Esophagus muscularis mucosa (tissue), 4 donors: Measurements from ENCODE around the gene CCDC148. TPM values are rescaled to one million over a fixed set of nuclear protein-coding genes. Genes with fewer than 3 reads are reported as not detected.

Experiments
- DNase-seq: peaks from one replicate; pipeline ENCODE4 v3.0.0-alpha.2; 2017; ENCODE audit errors: extremely low spot score
- H3K27ac ChIP-seq, 4 donors: fragments of 200-600 bp; sonication (generic); replicated peaks in 1 of 4; 1 replicate in 3 of 4; 2 replicates in 1 of 4; pipeline ENCODE4 v1.5.1; 2016 to 2019; ENCODE audit warnings: mild to moderate bottlenecking in 1 of 4
- H3K27me3 ChIP-seq, 4 donors: fragments of 200-600 bp; sonication (generic); one replicate each; pipeline versions ENCODE4 v1.5.1 to v1.6.0; 2016 to 2019
- H3K36me3 ChIP-seq, 4 donors: fragments of 200-600 bp; sonication (generic); one replicate each; pipeline ENCODE4 v1.5.1; 2016 to 2019
- H3K4me1 ChIP-seq, 4 donors: fragments of 200-600 bp; sonication (generic); one replicate each; pipeline ENCODE4 v1.5.1; 2016 to 2019
- H3K4me3 ChIP-seq, 4 donors: fragments of 200-600 bp; sonication (generic); 1 replicate in 2 of 4; 2 replicates in 2 of 4; pipeline ENCODE4 v1.5.1; 2016 to 2019; ENCODE audit warnings: mild to moderate bottlenecking in 4 of 4, moderate library complexity in 1 of 4
- H3K9me3 ChIP-seq, 4 donors: fragments of 200-600 bp; sonication (generic); 1 replicate in 3 of 4; 2 replicates in 1 of 4; pipeline ENCODE4 v1.5.1; 2016 to 2019
- EP300 ChIP-seq: sonication (generic); formaldehyde crosslinking; IDR thresholded peaks from one replicate; pipeline ENCODE4 v1.6.1; 2017; ENCODE audit warnings: antibody characterized with exemption
- POLR2A ChIP-seq: fragments of 450-650 bp; IDR thresholded peaks from one replicate; pipeline ENCODE4 v1.6.1; 2017; ENCODE audit warnings: antibody characterized with exemption, moderate library complexity, mild to moderate bottlenecking, low read depth
- POLR2AphosphoS5 ChIP-seq, 2 donors: sonication (generic); formaldehyde crosslinking; IDR thresholded peaks; one replicate each; pipeline ENCODE4 v1.6.1; 2017; ENCODE audit warnings: antibody characterized with exemption in 2 of 2
- WGBS: methylation state at CpG from one replicate; pipeline ENCODE4 v1.1.5; 2018; 5-methylcytosine and 5-hydroxymethylcytosine counted together
- intact Hi-C: fragments of 100-400 bp; cut with DNase I; formaldehyde crosslinking; loops from one replicate; pipeline ENCODE4 v1.15.1; 2023
- total RNA-seq, 4 donors: library from RNA; depleted of rRNA; stranded (reverse); fragments of >200 nt; gene quantifications; one replicate each; pipeline versions ENCODE4 v1.1.0 to v1.2.1, GENCODE V29; 2016
- TF ChIP-seq, protein P1 (sequence below), 3 experiments: fragments of 200-600 bp in 2 of 3; fragments of 450-650 bp in 1 of 3; sonication (generic) in 2 of 3; IDR thresholded peaks; one replicate each; pipeline ENCODE4 v1.5.1; 2017 to 2019; ENCODE audit warnings: antibody characterized with exemption in 3 of 3, mild to moderate bottlenecking in 2 of 3, moderate library complexity in 1 of 3

CCDC148 gene
- total RNA-seq, 4 donors from 2014 or later = 2.1 to 3.7 (median 2.9) TPM

DNA sequence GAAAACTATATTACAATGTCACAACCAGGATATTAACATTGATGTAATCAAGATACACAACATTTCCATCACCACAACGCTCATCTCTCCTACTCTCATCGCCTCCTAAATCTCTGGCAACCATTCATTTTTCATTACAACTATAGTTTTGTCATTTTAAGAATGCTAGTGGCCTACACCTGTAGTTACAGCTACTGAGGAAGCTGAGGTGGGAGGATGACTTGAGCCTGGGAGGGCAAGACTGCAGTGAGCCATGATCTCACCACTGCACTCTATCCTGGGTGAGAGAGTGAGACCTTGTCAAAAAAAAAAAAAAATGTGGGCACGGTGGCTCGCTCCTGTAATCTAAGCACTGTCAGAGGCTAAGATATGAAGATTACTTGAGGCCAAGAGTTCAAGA, 10.7 kb upstream of the CCDC148 start:
- Histone ChIP-seq H3K27me3 (no peaks in the 10 kb centered on the region), H3K4me3 (no peak overlapping the region), H3K4me1 (peaks cover 0 to 32% (median 22%) of the 10 kb centered on the region in 4 donors), H3K27ac (no peak overlapping the region), H3K36me3 (no peaks in the 10 kb centered on the region), H3K9me3 (no peaks in the 10 kb centered on the region)
- WGBS = 93% methylated on average over 4 of the region's 4 CpGs
- no peak for DNase-seq
- intact Hi-C loops = loop anchor here (10.0 kb wide), 1 partner anchor 198 kb away; no protein-coding TSS in a partner anchor
- TF ChIP-seq, protein P1, sequence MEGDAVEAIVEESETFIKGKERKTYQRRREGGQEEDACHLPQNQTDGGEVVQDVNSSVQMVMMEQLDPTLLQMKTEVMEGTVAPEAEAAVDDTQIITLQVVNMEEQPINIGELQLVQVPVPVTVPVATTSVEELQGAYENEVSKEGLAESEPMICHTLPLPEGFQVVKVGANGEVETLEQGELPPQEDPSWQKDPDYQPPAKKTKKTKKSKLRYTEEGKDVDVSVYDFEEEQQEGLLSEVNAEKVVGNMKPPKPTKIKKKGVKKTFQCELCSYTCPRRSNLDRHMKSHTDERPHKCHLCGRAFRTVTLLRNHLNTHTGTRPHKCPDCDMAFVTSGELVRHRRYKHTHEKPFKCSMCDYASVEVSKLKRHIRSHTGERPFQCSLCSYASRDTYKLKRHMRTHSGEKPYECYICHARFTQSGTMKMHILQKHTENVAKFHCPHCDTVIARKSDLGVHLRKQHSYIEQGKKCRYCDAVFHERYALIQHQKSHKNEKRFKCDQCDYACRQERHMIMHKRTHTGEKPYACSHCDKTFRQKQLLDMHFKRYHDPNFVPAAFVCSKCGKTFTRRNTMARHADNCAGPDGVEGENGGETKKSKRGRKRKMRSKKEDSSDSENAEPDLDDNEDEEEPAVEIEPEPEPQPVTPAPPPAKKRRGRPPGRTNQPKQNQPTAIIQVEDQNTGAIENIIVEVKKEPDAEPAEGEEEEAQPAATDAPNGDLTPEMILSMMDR (IDR thresholded peaks at IDR 0.05) = no peak

DNA sequence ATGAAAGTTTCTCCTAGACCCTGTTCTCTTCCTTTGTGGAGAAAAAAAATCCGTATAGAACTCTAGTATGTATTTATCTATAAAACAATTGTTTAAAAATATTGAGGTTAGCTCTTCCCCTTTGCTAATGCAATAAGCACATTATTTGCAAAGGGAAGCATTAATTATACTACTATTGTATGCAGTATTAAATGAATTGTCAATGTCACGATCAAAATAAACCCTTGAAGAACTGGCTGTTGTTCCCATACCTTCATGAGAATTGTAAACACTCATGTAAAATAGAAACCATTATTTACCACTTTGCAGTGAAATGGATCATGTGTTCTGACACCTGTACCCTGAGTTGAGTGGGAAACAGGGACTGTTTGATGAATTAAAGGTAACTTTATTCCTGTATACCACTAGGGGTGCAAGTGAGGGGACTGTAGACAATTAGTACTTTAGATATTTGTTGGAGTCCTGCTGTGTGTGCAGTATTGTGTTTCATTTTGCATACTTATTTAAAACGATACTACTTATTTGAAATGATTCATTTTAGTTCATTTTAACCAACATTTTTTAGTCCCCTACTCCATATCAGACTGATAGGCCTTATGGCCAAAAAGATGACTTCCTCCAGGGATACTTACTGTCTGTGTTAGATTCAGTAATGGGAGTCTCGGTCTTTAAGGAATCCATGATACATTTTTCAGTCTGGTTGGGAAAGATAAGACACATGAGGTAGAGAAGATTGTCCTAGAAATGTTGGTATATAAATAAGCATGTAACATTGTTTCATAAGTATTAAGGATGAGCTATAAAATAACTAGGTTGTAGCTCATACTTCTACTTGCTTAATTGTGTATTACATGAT, 8.1 kb upstream of the CCDC148 start:
- TF ChIP-seq EP300 (no peak), POLR2AphosphoS5 (IDR thresholded peaks at IDR 0.05) (no peak)
- TF ChIP-seq, protein P1 (IDR thresholded peaks at IDR 0.05) = peak in 1 of 3 experiments; percentile 45

DNA sequence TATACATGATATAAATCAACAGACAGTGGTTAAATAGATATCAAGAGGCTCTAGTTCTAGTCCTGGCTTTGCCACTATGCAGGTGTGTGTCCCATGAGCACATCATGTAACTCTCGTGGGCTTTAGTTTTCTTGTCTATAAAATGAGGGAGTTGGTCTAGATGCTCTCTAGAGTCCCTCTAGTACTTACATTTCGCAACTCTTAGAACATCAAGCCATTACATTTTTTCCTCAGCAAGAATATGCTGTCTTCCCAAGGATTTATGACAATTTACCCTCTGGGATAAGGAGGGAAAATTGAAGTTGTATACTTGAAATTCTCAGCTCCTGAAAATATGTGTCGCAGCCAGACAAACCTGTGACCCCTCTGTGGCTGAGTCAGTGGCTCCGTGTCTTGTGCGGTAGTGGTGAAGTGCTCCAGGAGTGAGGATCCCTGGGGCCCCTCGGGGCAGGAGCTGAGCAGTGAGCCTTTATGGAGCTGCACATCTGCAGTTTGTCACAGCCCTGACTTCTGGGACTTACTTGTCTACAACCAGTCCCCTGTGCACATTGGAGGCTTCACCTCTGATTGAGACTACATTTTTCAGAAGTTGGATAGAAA, 7.0 kb upstream of the CCDC148 start:
- peaks cover 23 to 61% (median 53%) of the 10 kb centered on the region in 4 donors for H3K4me1 ChIP-seq
- TF ChIP-seq POLR2AphosphoS5 (IDR thresholded peaks at IDR 0.05) (no peak), POLR2A (no peak), EP300 (no peak)
- TF ChIP-seq, protein P1 (IDR thresholded peaks at IDR 0.05) = no peak
- WGBS = 68% methylated on average over 6 of the region's 6 CpGs
- DNase-seq = no peak
- H3K9me3 ChIP-seq = no peaks in the 10 kb centered on the region
- no peak overlapping the region for H3K4me3 ChIP-seq
- no peak overlapping the region for H3K27ac ChIP-seq
- intact Hi-C loops = loop anchor here (10.0 kb wide), 1 partner anchor 201 kb away; no protein-coding TSS in a partner anchor
- no peaks in the 10 kb centered on the region for H3K27me3 ChIP-seq
- H3K36me3 ChIP-seq = no peaks in the 10 kb centered on the region

More for the DNA sequence above, 8.1 kb upstream of the CCDC148 start:
- Histone ChIP-seq H3K4me1 (peaks cover 16 to 52% (median 43%) of the 10 kb centered on the region in 4 donors), H3K9me3 (no peaks in the 10 kb centered on the region), H3K27ac (no peak overlapping the region), H3K27me3 (no peaks in the 10 kb centered on the region), H3K36me3 (no peaks in the 10 kb centered on the region), H3K4me3 (no peak overlapping the region)
- 88% methylated on average over 4 of the region's 4 CpGs for WGBS
- intact Hi-C loops = loop anchor here (10.0 kb wide), 1 partner anchor 200 kb away; no protein-coding TSS in a partner anchor
- DNase-seq = no peak

DNA sequence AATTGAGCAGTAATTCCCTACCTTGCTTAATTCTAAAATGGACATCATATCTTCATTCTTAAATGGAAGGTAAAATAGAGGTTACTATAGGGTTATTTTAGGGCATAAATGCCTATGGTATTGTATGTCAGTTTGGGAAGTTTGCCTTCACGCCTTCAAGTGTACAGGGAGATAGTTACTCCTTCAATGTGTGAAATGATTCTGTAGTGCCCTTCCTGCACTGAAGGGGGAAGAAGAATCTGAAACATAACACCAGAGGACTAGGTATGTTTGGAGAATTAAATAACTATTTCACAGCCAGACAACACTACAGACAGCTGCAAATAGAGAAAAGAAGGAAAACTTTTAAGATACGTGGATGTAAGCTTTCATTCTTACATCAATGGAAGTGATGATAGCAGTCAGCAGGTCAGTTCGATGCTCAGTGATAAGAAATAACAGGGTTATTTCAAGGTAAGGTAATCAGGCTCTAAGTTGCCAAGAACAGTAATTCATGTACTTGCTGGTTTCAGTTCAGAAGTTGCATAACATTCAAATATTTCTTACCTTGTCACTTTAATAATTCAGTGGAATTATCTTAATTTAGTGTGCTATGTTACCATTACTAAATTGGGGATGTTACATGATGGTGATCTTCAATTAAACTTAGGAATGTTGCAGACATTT, 4.2 kb upstream of the CCDC148 start:
- no peak for DNase-seq
- Histone ChIP-seq H3K9me3 (no peaks in the 10 kb centered on the region), H3K36me3 (no peaks in the 10 kb centered on the region), H3K27me3 (no peaks in the 10 kb centered on the region), H3K4me3 (no peak overlapping the region), H3K4me1 (peaks cover 34 to 73% (median 63%) of the 10 kb centered on the region in 4 donors), H3K27ac (no peak overlapping the region)
- WGBS = 59% methylated on average over 3 of the region's 3 CpGs
- TF ChIP-seq EP300 = no peak
- TF ChIP-seq, protein P1 (IDR thresholded peaks at IDR 0.05) = peak; percentile 30 to 44 (median 41)
- intact Hi-C loops = loop anchor here (10.0 kb wide), 1 partner anchor 204 kb away; no protein-coding TSS in a partner anchor
